ENCODE results near the gene UBN1. TPM values are rescaled to one million over a fixed set of nuclear protein-coding genes. Genes with fewer than 3 reads are reported as not detected.
A peak's percentile ranks its signal among the peaks of the same experiment; 100 is the strongest.

UBN1 gene
- total RNA-seq, 6 experiments from 2014 or later = 21.3 to 24.8 (median 22.0) TPM

- H3K4me1 Mint-ChIP-seq (ENCODE audit: low read depth) = no peaks in the 10 kb centered on the region
- no peak for TF ChIP-seq CTCF (IDR thresholded peaks at IDR 0.05)
- no peak for DNase-seq
Measured at GRCh38 chr16:4904942-4905615, 57.8 kb downstream of the UBN1 start.

GRCh38 chr16:4908854-4909401 lies 61.6 kb downstream of the UBN1 start:
- no peak for DNase-seq
- peaks cover 15% of the 10 kb centered on the region for H3K27me3 Mint-ChIP-seq (ENCODE audit: insufficient read depth)
- H3K4me1 Mint-ChIP-seq (ENCODE audit: low read depth) = peaks cover 9% of the 10 kb centered on the region; the same call in 1 of the 2 replicates
- H3K36me3 Mint-ChIP-seq (ENCODE audit: low read depth) = no peaks in the 10 kb centered on the region
- H3K27ac Mint-ChIP-seq = no peak overlapping the region
- no peaks in the 10 kb centered on the region for H3K9me3 Mint-ChIP-seq
- TF ChIP-seq CTCF (IDR thresholded peaks at IDR 0.05) = no peak
- H3K4me3 Mint-ChIP-seq = no peak overlapping the region

More at GRCh38 chr16:4904942-4905615, 57.8 kb downstream of the UBN1 start:
- Mint-ChIP-seq H3K27me3 (ENCODE audit: insufficient read depth) (peaks cover 16% of the 10 kb centered on the region), H3K9me3 (no peaks in the 10 kb centered on the region), H3K36me3 (ENCODE audit: low read depth) (no peaks in the 10 kb centered on the region), H3K4me3 (no peak overlapping the region), H3K27ac (no peak overlapping the region)

GRCh38 chr16:4909825-4910224 lies 62.5 kb downstream of the UBN1 start:
- Mint-ChIP-seq H3K4me3 (no peak overlapping the region), H3K9me3 (no peaks in the 10 kb centered on the region), H3K27ac (no peak overlapping the region), H3K36me3 (ENCODE audit: low read depth) (no peaks in the 10 kb centered on the region), H3K27me3 (ENCODE audit: insufficient read depth) (peaks cover 7% of the 10 kb centered on the region), H3K4me1 (ENCODE audit: low read depth) (peaks cover 9% of the 10 kb centered on the region; the same call in 1 of the 2 replicates)
- TF ChIP-seq CTCF (IDR thresholded peaks at IDR 0.05) = no peak
- no peak for DNase-seq

- no peak overlapping the region for H3K4me3 Mint-ChIP-seq
- H3K4me1 Mint-ChIP-seq (ENCODE audit: low read depth) = peaks cover 16% of the 10 kb centered on the region; the same call in 1 of the 2 replicates
- no peak for DNase-seq
- no peaks in the 10 kb centered on the region for H3K36me3 Mint-ChIP-seq (ENCODE audit: low read depth)
- no peak overlapping the region for H3K27ac Mint-ChIP-seq
- no peak for TF ChIP-seq CTCF (IDR thresholded peaks at IDR 0.05)
- peaks cover 5% of the 10 kb centered on the region for H3K27me3 Mint-ChIP-seq (ENCODE audit: insufficient read depth)
- H3K9me3 Mint-ChIP-seq = no peaks in the 10 kb centered on the region
Measured at GRCh38 chr16:4910828-4911227, 63.5 kb downstream of the UBN1 start.

- H3K4me3 Mint-ChIP-seq = no peak overlapping the region
- no peak for TF ChIP-seq CTCF (IDR thresholded peaks at IDR 0.05)
- peak; percentile 47 for DNase-seq
- peaks cover 20% of the 10 kb centered on the region for H3K4me1 Mint-ChIP-seq (ENCODE audit: low read depth)
- H3K27me3 Mint-ChIP-seq (ENCODE audit: insufficient read depth) = peaks cover 5% of the 10 kb centered on the region
- no peaks in the 10 kb centered on the region for H3K9me3 Mint-ChIP-seq
- no peak overlapping the region for H3K27ac Mint-ChIP-seq
- no peaks in the 10 kb centered on the region for H3K36me3 Mint-ChIP-seq (ENCODE audit: low read depth)
Measured at GRCh38 chr16:4911970-4912386, 64.7 kb downstream of the UBN1 start.

Measured in HFFc6 (cell line).